Activated T-helper 1 cell treated with anti-CD3 and anti-CD28 coated beads, Interleukin-12 subunit alpha, Interleukin-12 subunit beta, Interleukin-2, Interleukin-4 antibody, amounts not matched to agents 30 ng/mL and 10 ng/mL and 1 ng/mL, durations not matched to agents 14 hours and 24 hours and 36 hours (primary cell): ENCODE data around the gene C7. TPM values are rescaled to one million over a fixed set of nuclear protein-coding genes. Genes with fewer than 3 reads are reported as not detected.
"Not testable (repeated sequence)": the region's sequence is repeated elsewhere in the genome, so short reads cannot be mapped to it uniquely, and the experiment has no call there.

Source experiments
- DNase-seq: peaks from one replicate; pipeline ENCODE4 v3.0.0; 2021; ENCODE audit warnings: low spot score
- H3K27ac Mint-ChIP-seq: one replicate; pipeline ENCODE4 v1.8.0; 2021; ENCODE audit warnings: mild to moderate bottlenecking, mixed read lengths
- H3K27me3 Mint-ChIP-seq: one replicate; pipeline ENCODE4 v1.8.0; 2022; ENCODE audit warnings: mild to moderate bottlenecking, moderate library complexity, mixed read lengths; ENCODE audit not compliant: insufficient read depth
- H3K36me3 Mint-ChIP-seq: one replicate; pipeline ENCODE4 v1.8.0; 2021; ENCODE audit warnings: low read depth, mixed read lengths
- H3K4me1 Mint-ChIP-seq: one replicate; pipeline ENCODE4 v1.8.0; 2021; ENCODE audit warnings: low read depth, mixed read lengths
- H3K4me3 Mint-ChIP-seq: one replicate; pipeline ENCODE4 v1.8.0; 2021; ENCODE audit warnings: mild to moderate bottlenecking, moderate library complexity, mixed read lengths
- H3K9me3 Mint-ChIP-seq: one replicate; pipeline ENCODE4 v1.8.0; 2021; ENCODE audit warnings: mixed read lengths
- intact Hi-C: fragments of 100-400 bp; cut with micrococcal nuclease; formaldehyde crosslinking; loops from one replicate; pipeline ENCODE4 v1.15.1; 2024
- total RNA-seq: library from RNA; stranded (reverse); gene quantifications from 2 replicates; pipeline ENCODE4 v1.2.3, GENCODE V29; 2022

C7 gene
- total RNA-seq = not detected in 2 replicates

GRCh38 chr5:40909264-40909663, at the start of gene C7:
C7 (plus strand) TSS chr5:40909497; CDS start chr5:40909611, 114 bp downstream.
- intact Hi-C loops = no loop called here
- Mint-ChIP-seq H3K27ac (no peak within 1 kb of the TSS), H3K4me1 (no peaks in the 10 kb centered on the region), H3K4me3 (no peak within 1 kb of the TSS), H3K9me3 (no peaks in the 10 kb centered on the region), H3K27me3 (peaks cover 10% of the 10 kb centered on the region), H3K36me3 (no peaks in the 10 kb centered on the region)
- no peak for DNase-seq

GRCh38 chr5:40860711-40861110, 48.6 kb upstream of the C7 start:
- H3K4me1 Mint-ChIP-seq = no peaks in the 10 kb centered on the region
- H3K27me3 Mint-ChIP-seq = no peaks in the 10 kb centered on the region
- peaks cover 14% of the 10 kb centered on the region for H3K9me3 Mint-ChIP-seq
- H3K27ac Mint-ChIP-seq = no peak overlapping the region
- H3K36me3 Mint-ChIP-seq = peaks cover 1% of the 10 kb centered on the region
- intact Hi-C loops = no loop called here
- DNase-seq = no peak
- no peak overlapping the region for H3K4me3 Mint-ChIP-seq

- H3K36me3 Mint-ChIP-seq, H3K27ac Mint-ChIP-seq, H3K27me3 Mint-ChIP-seq, DNase-seq, intact Hi-C loops, H3K4me3 Mint-ChIP-seq, H3K4me1 Mint-ChIP-seq: not testable (repeated sequence)
- H3K9me3 Mint-ChIP-seq = peaks cover 11% of the 10 kb centered on the region
Measured at GRCh38 chr5:40865004-40865403, 44.3 kb upstream of the C7 start.

- Mint-ChIP-seq H3K4me1 (no peaks in the 10 kb centered on the region), H3K27ac (no peak overlapping the region), H3K9me3 (peaks cover 11% of the 10 kb centered on the region), H3K4me3 (no peak overlapping the region), H3K36me3 (no peaks in the 10 kb centered on the region), H3K27me3 (peaks cover 8% of the 10 kb centered on the region)
- intact Hi-C loops = no loop called here
- no peak for DNase-seq
Measured at GRCh38 chr5:40866844-40867243, 42.5 kb upstream of the C7 start.

- no peak overlapping the region for H3K27ac Mint-ChIP-seq
- intact Hi-C loops = no loop called here
- H3K36me3 Mint-ChIP-seq = no peaks in the 10 kb centered on the region
- DNase-seq = no peak
- H3K4me1 Mint-ChIP-seq = no peaks in the 10 kb centered on the region
- peaks cover 8% of the 10 kb centered on the region for H3K9me3 Mint-ChIP-seq
- no peak overlapping the region for H3K4me3 Mint-ChIP-seq
- peaks cover 13% of the 10 kb centered on the region for H3K27me3 Mint-ChIP-seq
Measured at GRCh38 chr5:40869384-40869783, 39.9 kb upstream of the C7 start.

- Mint-ChIP-seq H3K9me3 (no peaks in the 10 kb centered on the region), H3K4me3 (no peak overlapping the region), H3K27me3 (peaks cover 13% of the 10 kb centered on the region), H3K27ac (no peak overlapping the region), H3K36me3 (no peaks in the 10 kb centered on the region), H3K4me1 (no peaks in the 10 kb centered on the region)
- intact Hi-C loops = no loop called here
- DNase-seq = no peak
Measured at GRCh38 chr5:40871177-40871576, 38.1 kb upstream of the C7 start.

GRCh38 chr5:40872253-40872652, 37.0 kb upstream of the C7 start:
- H3K9me3 Mint-ChIP-seq, H3K4me3 Mint-ChIP-seq, H3K27ac Mint-ChIP-seq, H3K36me3 Mint-ChIP-seq, H3K4me1 Mint-ChIP-seq, intact Hi-C loops, DNase-seq: not testable (repeated sequence)
- H3K27me3 Mint-ChIP-seq = peaks cover 10% of the 10 kb centered on the region

GRCh38 chr5:40873286-40873880, 35.9 kb upstream of the C7 start:
- H3K4me1 Mint-ChIP-seq = peaks cover 5% of the 10 kb centered on the region
- intact Hi-C loops = no loop called here
- H3K9me3 Mint-ChIP-seq = peaks cover 4% of the 10 kb centered on the region

GRCh38 chr5:40875958-40876357, 33.3 kb upstream of the C7 start:
- DNase-seq = no peak
- Mint-ChIP-seq H3K4me3 (no peak overlapping the region), H3K27ac (no peak overlapping the region), H3K27me3 (peaks cover 10% of the 10 kb centered on the region), H3K36me3 (no peaks in the 10 kb centered on the region), H3K4me1 (peaks cover 5% of the 10 kb centered on the region), H3K9me3 (peaks cover 4% of the 10 kb centered on the region)
- intact Hi-C loops = no loop called here

More at GRCh38 chr5:40873286-40873880, 35.9 kb upstream of the C7 start:
- H3K4me3 Mint-ChIP-seq = no peak overlapping the region
- no peak for DNase-seq
- no peak overlapping the region for H3K27ac Mint-ChIP-seq
- no peaks in the 10 kb centered on the region for H3K36me3 Mint-ChIP-seq
- H3K27me3 Mint-ChIP-seq = peaks cover 7% of the 10 kb centered on the region

- Mint-ChIP-seq H3K4me1 (peaks cover 5% of the 10 kb centered on the region), H3K36me3 (no peaks in the 10 kb centered on the region), H3K4me3 (no peak overlapping the region), H3K27me3 (peaks cover 10% of the 10 kb centered on the region), H3K9me3 (peaks cover 4% of the 10 kb centered on the region), H3K27ac (no peak overlapping the region)
- intact Hi-C loops = no loop called here
- DNase-seq = no peak
Measured at GRCh38 chr5:40877371-40877988, 31.8 kb upstream of the C7 start.

- Mint-ChIP-seq H3K9me3 (peaks cover 4% of the 10 kb centered on the region), H3K4me3 (no peak overlapping the region), H3K27ac (no peak overlapping the region), H3K27me3 (peaks cover 10% of the 10 kb centered on the region), H3K4me1 (peaks cover 5% of the 10 kb centered on the region), H3K36me3 (no peaks in the 10 kb centered on the region)
- DNase-seq = no peak
- intact Hi-C loops = loop anchor here (1.0 to 2.0 kb wide), 8 partner anchors 45 to 1300 kb away; partner anchors contain the start of genes PRKAA1, RPL37 and TTC33
Measured at GRCh38 chr5:40879163-40879942, 29.9 kb upstream of the C7 start.

- Mint-ChIP-seq H3K4me3 (no peak overlapping the region), H3K9me3 (peaks cover 4% of the 10 kb centered on the region), H3K27ac (no peak overlapping the region), H3K4me1 (peaks cover 5% of the 10 kb centered on the region), H3K27me3 (peaks cover 10% of the 10 kb centered on the region), H3K36me3 (no peaks in the 10 kb centered on the region)
- intact Hi-C loops = no loop called here
- DNase-seq = no peak
Measured at GRCh38 chr5:40882291-40882690, 27.0 kb upstream of the C7 start.

GRCh38 chr5:40883051-40883450, 26.2 kb upstream of the C7 start:
- H3K27me3 Mint-ChIP-seq, H3K27ac Mint-ChIP-seq, H3K4me1 Mint-ChIP-seq, H3K4me3 Mint-ChIP-seq, H3K9me3 Mint-ChIP-seq, DNase-seq, intact Hi-C loops, H3K36me3 Mint-ChIP-seq: not testable (repeated sequence)
